ENCODE data around the gene SAMD11. TPM values are rescaled to one million over a fixed set of nuclear protein-coding genes. Genes with fewer than 3 reads are reported as not detected.

SAMD11 gene
- total and polyA plus RNA-seq, 10 of the 15 experiments (the other 5 are each of a cell fraction or from before 2014, with no cell fraction given): 0.04 to 0.31 (median 0.19) TPM; not detected in 6

DNA sequence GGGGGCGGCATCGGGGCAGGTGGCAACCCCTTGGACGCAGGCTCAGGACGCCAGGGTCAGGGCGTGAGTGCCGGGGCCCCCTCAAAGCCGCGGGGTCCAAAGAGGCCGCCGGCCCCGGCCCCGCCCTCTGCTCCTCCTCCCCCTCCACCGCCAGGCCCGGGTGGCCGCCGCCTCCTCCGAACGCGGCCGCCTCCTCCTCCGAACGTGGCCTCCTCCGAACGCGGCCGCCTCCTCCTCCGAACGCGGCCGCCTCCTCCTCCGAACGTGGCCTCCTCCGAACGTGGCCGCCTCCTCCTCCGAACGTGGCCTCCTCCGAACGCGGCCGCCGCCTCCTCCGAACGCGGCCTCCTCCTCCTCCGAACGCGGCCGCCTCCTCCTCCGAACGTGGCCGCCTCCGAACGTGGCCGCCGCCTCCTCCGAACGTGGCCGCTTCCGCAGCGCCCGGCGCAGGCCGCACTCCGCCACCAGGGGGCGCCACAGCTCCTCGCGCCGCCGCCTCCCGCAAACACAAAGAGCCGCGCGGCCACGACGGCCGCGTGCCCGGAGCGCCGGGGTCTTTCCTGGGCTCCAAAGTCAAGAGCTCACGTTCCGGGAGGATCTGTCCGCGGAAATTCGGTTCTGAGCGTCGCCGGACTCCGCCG lies 19.3 kb upstream of the SAMD11 start (continued):
- TF ChIP-seq, protein P1, sequence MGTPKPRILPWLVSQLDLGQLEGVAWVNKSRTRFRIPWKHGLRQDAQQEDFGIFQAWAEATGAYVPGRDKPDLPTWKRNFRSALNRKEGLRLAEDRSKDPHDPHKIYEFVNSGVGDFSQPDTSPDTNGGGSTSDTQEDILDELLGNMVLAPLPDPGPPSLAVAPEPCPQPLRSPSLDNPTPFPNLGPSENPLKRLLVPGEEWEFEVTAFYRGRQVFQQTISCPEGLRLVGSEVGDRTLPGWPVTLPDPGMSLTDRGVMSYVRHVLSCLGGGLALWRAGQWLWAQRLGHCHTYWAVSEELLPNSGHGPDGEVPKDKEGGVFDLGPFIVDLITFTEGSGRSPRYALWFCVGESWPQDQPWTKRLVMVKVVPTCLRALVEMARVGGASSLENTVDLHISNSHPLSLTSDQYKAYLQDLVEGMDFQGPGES (IDR thresholded peaks at IDR 0.05): peak; percentile 55; the same call in 1 of the 2 replicates
- no peak for TF ChIP-seq SIX5 (IDR thresholded peaks at IDR 0.05; ENCODE audit: low read depth, low read length, severe bottlenecking)
- TF ChIP-seq TCF3 (IDR thresholded peaks at IDR 0.05; ENCODE audit: borderline replicate concordance, insufficient read depth, low read depth, low read length): no peak
- TF ChIP-seq SKIL (IDR thresholded peaks at IDR 0.05; ENCODE audit: low read depth, poor library complexity, severe bottlenecking): no peak
- TF ChIP-seq JUND (IDR thresholded peaks at IDR 0.05; ENCODE audit: low read depth, low read length): no peak
- no peak for TF ChIP-seq SMAD1 (IDR thresholded peaks at IDR 0.05; ENCODE audit: low read depth, partially characterized antibody)
- peak; percentile 77 to 91 for TF ChIP-seq BHLHE40 (IDR thresholded peaks at IDR 0.05; ENCODE audit: borderline replicate concordance in 1 of 2, low read depth in 2 of 2, low read length in 1 of 2)
- no peak for TF ChIP-seq ZBED1 (IDR thresholded peaks at IDR 0.05; ENCODE audit: borderline replicate concordance)
- no peak for TF ChIP-seq YBX1 (IDR thresholded peaks at IDR 0.05)
- peak; percentile 96 for TF ChIP-seq SMARCA5 (IDR thresholded peaks at IDR 0.05)
- TF ChIP-seq BACH1 (IDR thresholded peaks at IDR 0.05; ENCODE audit: borderline replicate concordance): peak; percentile 69; the same call in 1 of the 2 replicates
- TF ChIP-seq ETV6 (conservative IDR thresholded peaks at IDR 0.05 in 1 of 2, IDR thresholded peaks at IDR 0.05 in 1 of 2; ENCODE audit: borderline replicate concordance in 1 of 2, low read depth in 1 of 2): no peak
- no peak for TF ChIP-seq CBFB (IDR thresholded peaks at IDR 0.05; ENCODE audit: low read depth)
- no peak; the same call in 1 of the 2 replicates for TF ChIP-seq HCFC1 (IDR thresholded peaks at IDR 0.05; ENCODE audit: low read length)
- TF ChIP-seq POLR2AphosphoS5 (IDR thresholded peaks at IDR 0.05; ENCODE audit: low read length): no peak
- TF ChIP-seq NFYA (IDR thresholded peaks at IDR 0.05; ENCODE audit: borderline replicate concordance, low read depth, low read length): no peak
- no peak for TF ChIP-seq NFYB (IDR thresholded peaks at IDR 0.05; ENCODE audit: insufficient read depth, low read depth, low read length)
- TF ChIP-seq, protein P2, sequence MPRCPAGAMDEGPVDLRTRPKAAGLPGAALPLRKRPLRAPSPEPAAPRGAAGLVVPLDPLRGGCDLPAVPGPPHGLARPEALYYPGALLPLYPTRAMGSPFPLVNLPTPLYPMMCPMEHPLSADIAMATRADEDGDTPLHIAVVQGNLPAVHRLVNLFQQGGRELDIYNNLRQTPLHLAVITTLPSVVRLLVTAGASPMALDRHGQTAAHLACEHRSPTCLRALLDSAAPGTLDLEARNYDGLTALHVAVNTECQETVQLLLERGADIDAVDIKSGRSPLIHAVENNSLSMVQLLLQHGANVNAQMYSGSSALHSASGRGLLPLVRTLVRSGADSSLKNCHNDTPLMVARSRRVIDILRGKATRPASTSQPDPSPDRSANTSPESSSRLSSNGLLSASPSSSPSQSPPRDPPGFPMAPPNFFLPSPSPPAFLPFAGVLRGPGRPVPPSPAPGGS (IDR thresholded peaks at IDR 0.05; ENCODE audit: borderline replicate concordance, insufficient read depth, low read depth, low read length, poor library complexity, severe bottlenecking): no peak
- no peak for TF ChIP-seq CREM (IDR thresholded peaks at IDR 0.05; ENCODE audit: low read depth)
- TF ChIP-seq CEBPZ (IDR thresholded peaks at IDR 0.05; ENCODE audit: low read depth, low read length): no peak
